Hepatocyte (in vitro differentiated cells): ENCODE data around the gene SHROOM4. TPM values are rescaled to one million over a fixed set of nuclear protein-coding genes. Genes with fewer than 3 reads are reported as not detected.

Source experiments
- DNase-seq: peaks from one replicate; pipeline ENCODE4 v3.0.0-alpha.2; 2016; ENCODE audit warnings: low spot score
- H2AFZ ChIP-seq: fragments of 200-600 bp; sonication (generic); 2 replicates; pipeline ENCODE4 v1.6.0; 2016; ENCODE audit warnings: antibody characterized with exemption, mild to moderate bottlenecking
- H3K27ac ChIP-seq: fragments of 200-600 bp; sonication (generic); 2 replicates; pipeline ENCODE4 v1.5.1; 2016; ENCODE audit warnings: mild to moderate bottlenecking
- H3K27me3 ChIP-seq: fragments of 200-600 bp; sonication (generic); 2 replicates; pipeline ENCODE4 v1.6.1; 2016
- H3K36me3 ChIP-seq: fragments of 200-600 bp; sonication (generic); replicated peaks from 2 replicates; pipeline ENCODE4 v1.5.1; 2016; ENCODE audit warnings: low read depth; ENCODE audit not compliant: insufficient read depth
- H3K4me1 ChIP-seq: fragments of 200-600 bp; sonication (generic); 2 replicates; pipeline ENCODE4 v1.5.1; 2016; ENCODE audit warnings: mild to moderate bottlenecking, moderate library complexity; ENCODE audit not compliant: insufficient read depth
- H3K4me2 ChIP-seq: fragments of 200-600 bp; sonication (generic); 2 replicates; pipeline ENCODE4 v1.6.0; 2016
- H3K4me3 ChIP-seq: fragments of 200-600 bp; sonication (generic); 2 replicates; pipeline ENCODE4 v1.5.1; 2016; ENCODE audit warnings: mild to moderate bottlenecking
- H3K79me2 ChIP-seq: fragments of 200-600 bp; sonication (generic); 2 replicates; pipeline ENCODE4 v1.6.0; 2017; ENCODE audit warnings: mild to moderate bottlenecking
- H3K9me2 ChIP-seq: fragments of 200-600 bp; sonication (generic); replicated peaks from 2 replicates; pipeline ENCODE4 v1.6.0; 2017; ENCODE audit warnings: mild to moderate bottlenecking; ENCODE audit not compliant: insufficient read depth
- H3K9me3 ChIP-seq: fragments of 200-600 bp; sonication (generic); 2 replicates; pipeline ENCODE4 v1.5.1; 2016; ENCODE audit warnings: low read depth, mild to moderate bottlenecking
- H4K20me1 ChIP-seq: fragments of 200-600 bp; sonication (generic); 2 replicates; pipeline ENCODE4 v1.6.0; 2016; ENCODE audit warnings: mild to moderate bottlenecking; ENCODE audit not compliant: insufficient read depth, poor library complexity, severe bottlenecking
- EZH2 ChIP-seq: fragments of 200-600 bp; sonication (generic); IDR thresholded peaks from 2 replicates; pipeline ENCODE4 v1.6.1; 2016; ENCODE audit warnings: antibody characterized with exemption, mild to moderate bottlenecking, borderline replicate concordance
- EZH2phosphoT487 ChIP-seq: fragments of 200-600 bp; sonication (generic); IDR thresholded peaks from one replicate; pipeline ENCODE4 v1.6.1; 2018; ENCODE audit warnings: antibody characterized with exemption, mild to moderate bottlenecking, low read depth, moderate library complexity; ENCODE audit not compliant: unreplicated experiment, severe bottlenecking
- WGBS: methylation state at CpG from one replicate; pipeline ENCODE4 v1.1.6; 2016; ENCODE audit warnings: low lambda C conversion rate; ENCODE audit errors: missing lambda C conversion rate; 5-methylcytosine and 5-hydroxymethylcytosine counted together
- polyA plus RNA-seq: library from polyadenylated mRNA; unstranded; fragments of >200 nt; fragmentation: Nextera tagmentation; extraction: Ambion mirVana; gene quantifications from 2 replicates; pipeline ENCODE4 v1.2.1, GENCODE V29; 2016
- total RNA-seq: library from RNA; depleted of rRNA; stranded (reverse); fragments of >200 nt; gene quantifications from 2 replicates; pipeline ENCODE4 v1.2.3, GENCODE V29; 2014
- TF ChIP-seq, protein P1 (sequence below): fragments of 200-600 bp; sonication (generic); IDR thresholded peaks from 2 replicates; pipeline ENCODE4 v1.5.1; 2016; ENCODE audit warnings: antibody characterized with exemption, mild to moderate bottlenecking; ENCODE audit not compliant: poor library complexity

SHROOM4 gene
- total and polyA plus RNA-seq, 2 experiments from 2014 or later, result 1.6 to 7.1 TPM

DNA sequence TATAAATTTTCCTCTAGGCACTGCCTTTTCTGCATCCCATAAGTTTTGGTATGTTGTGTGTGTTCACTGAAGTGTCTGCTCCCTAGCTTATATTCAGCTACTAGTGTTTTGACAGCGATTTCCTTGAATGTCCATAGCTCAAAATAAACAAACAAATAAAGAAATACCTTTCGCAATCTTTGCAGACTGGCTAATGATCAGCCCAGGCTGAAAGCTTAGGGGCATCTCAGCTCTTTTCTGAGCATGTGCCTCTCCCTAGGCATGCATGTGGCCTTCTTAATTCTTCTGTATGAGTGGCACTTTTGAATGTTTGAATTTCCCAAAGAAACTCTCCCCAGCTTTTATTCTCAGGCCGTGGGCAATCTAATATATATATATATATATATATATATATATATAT, 44.6 kb upstream of the SHROOM4 start:
- no peak for DNase-seq
- Histone ChIP-seq H3K27ac (no peak overlapping the region), H3K79me2 (no peaks in the 10 kb centered on the region), H2AFZ (no peak overlapping the region), H3K36me3 (no peaks in the 10 kb centered on the region), H3K9me2 (no peaks in the 10 kb centered on the region), H4K20me1 (no peaks in the 10 kb centered on the region), H3K4me2 (no peak overlapping the region), H3K9me3 (no peaks in the 10 kb centered on the region), H3K4me1 (peaks cover 5% of the 10 kb centered on the region), H3K4me3 (no peak overlapping the region), H3K27me3 (no peaks in the 10 kb centered on the region)
- 80% methylated on average over 3 of the region's 3 CpGs for WGBS
- TF ChIP-seq, protein P1, sequence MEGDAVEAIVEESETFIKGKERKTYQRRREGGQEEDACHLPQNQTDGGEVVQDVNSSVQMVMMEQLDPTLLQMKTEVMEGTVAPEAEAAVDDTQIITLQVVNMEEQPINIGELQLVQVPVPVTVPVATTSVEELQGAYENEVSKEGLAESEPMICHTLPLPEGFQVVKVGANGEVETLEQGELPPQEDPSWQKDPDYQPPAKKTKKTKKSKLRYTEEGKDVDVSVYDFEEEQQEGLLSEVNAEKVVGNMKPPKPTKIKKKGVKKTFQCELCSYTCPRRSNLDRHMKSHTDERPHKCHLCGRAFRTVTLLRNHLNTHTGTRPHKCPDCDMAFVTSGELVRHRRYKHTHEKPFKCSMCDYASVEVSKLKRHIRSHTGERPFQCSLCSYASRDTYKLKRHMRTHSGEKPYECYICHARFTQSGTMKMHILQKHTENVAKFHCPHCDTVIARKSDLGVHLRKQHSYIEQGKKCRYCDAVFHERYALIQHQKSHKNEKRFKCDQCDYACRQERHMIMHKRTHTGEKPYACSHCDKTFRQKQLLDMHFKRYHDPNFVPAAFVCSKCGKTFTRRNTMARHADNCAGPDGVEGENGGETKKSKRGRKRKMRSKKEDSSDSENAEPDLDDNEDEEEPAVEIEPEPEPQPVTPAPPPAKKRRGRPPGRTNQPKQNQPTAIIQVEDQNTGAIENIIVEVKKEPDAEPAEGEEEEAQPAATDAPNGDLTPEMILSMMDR, result no peak
- TF ChIP-seq EZH2phosphoT487, result no peak
- no peak for TF ChIP-seq EZH2

DNA sequence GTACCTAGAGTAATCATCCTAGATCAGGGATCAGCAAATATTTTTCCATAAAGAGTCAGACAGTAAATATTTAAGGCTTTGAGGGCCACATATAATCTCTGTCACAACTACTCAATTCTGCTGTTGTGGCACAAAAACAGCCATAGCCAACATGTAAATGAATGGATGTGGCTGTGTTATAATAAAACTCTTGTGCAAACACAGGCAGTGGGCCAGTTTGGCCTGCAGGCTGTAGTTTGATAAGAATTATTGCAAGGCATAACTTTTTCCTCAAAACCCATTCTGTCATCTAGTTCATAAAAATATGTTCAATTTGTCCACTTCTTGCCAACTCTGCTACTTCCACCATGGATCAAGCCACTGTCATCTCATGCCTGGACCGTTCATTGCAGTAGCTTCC, 39.4 kb upstream of the SHROOM4 start:
- WGBS, result 74% methylated on average over 1 of the region's 1 CpG
- no peak for TF ChIP-seq EZH2
- TF ChIP-seq, protein P1, result no peak
- no peak for TF ChIP-seq EZH2phosphoT487
- no peak for DNase-seq
- Histone ChIP-seq H4K20me1 (no peaks in the 10 kb centered on the region), H3K79me2 (no peaks in the 10 kb centered on the region), H3K36me3 (no peaks in the 10 kb centered on the region), H3K27ac (no peak overlapping the region), H3K27me3 (no peaks in the 10 kb centered on the region), H3K4me3 (no peak overlapping the region), H3K4me2 (no peak overlapping the region), H3K4me1 (no peaks in the 10 kb centered on the region), H3K9me3 (no peaks in the 10 kb centered on the region), H3K9me2 (no peaks in the 10 kb centered on the region), H2AFZ (no peak overlapping the region)

DNA sequence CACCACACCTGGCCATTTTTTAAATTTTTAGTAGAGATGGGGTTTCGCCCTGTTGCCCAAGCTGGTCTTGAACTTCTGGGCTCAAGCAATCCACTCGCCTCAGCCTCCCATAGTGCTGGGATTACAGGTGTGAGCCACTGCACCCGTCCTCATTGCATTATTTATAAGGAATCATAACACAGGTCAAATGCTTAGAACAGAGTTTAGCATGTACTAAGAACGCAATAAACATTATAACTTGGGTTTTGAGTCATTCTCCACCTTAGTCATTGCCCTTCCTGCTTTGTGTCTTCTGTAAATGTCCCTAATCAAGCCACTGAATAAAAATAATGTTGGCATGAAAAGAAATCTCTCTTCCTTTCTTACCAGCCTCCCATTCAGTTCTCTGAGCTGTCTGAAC, 38.5 kb upstream of the SHROOM4 start:
- Histone ChIP-seq H2AFZ (no peak overlapping the region), H4K20me1 (no peaks in the 10 kb centered on the region), H3K79me2 (no peaks in the 10 kb centered on the region), H3K9me2 (no peaks in the 10 kb centered on the region), H3K36me3 (no peaks in the 10 kb centered on the region), H3K9me3 (no peaks in the 10 kb centered on the region), H3K4me3 (no peak overlapping the region), H3K27me3 (no peaks in the 10 kb centered on the region), H3K27ac (no peak overlapping the region), H3K4me1 (no peaks in the 10 kb centered on the region), H3K4me2 (no peak overlapping the region)
- WGBS, result 69% methylated on average over 4 of the region's 4 CpGs
- no peak for TF ChIP-seq EZH2
- TF ChIP-seq EZH2phosphoT487, result no peak
- TF ChIP-seq, protein P1, result no peak
- DNase-seq, result no peak

DNA sequence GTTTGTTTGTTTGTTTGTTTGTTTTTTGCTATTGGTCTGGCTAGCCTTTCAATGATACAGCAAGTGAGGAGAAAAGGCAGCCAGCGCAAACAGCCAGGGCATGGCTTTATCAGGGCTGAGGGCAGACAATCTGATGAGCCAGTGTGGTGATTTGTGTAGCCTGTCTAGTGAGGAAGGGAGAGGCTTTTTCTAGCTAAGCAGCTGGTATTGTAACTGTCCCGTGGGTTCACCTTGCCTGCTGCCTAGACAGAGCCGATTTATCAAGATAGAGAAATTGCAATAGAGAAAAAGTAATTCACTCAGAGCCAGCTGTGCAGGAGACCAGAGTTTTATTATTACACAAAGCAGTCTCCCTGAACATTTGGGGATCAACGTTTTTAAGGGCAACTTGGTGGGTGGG, 28.2 kb upstream of the SHROOM4 start:
- no peaks in the 10 kb centered on the region for H3K27me3 ChIP-seq
- no peak overlapping the region for H3K4me3 ChIP-seq
- no peaks in the 10 kb centered on the region for H4K20me1 ChIP-seq
- H2AFZ ChIP-seq, result no peak overlapping the region
- 40% methylated on average over 4 of the region's 4 CpGs for WGBS
- no peaks in the 10 kb centered on the region for H3K36me3 ChIP-seq
- DNase-seq, result no peak
- H3K4me1 ChIP-seq, result no peaks in the 10 kb centered on the region
- H3K27ac ChIP-seq, result no peak overlapping the region
- TF ChIP-seq EZH2 (no peak), EZH2phosphoT487 (no peak)
- TF ChIP-seq, protein P1, result no peak
- H3K79me2 ChIP-seq, result no peaks in the 10 kb centered on the region
- H3K9me3 ChIP-seq, result no peaks in the 10 kb centered on the region
- H3K4me2 ChIP-seq, result no peak overlapping the region
- no peaks in the 10 kb centered on the region for H3K9me2 ChIP-seq
